Caco-2 (cell line): ENCODE measurements around the gene PTPN3. TPM values are rescaled to one million over a fixed set of nuclear protein-coding genes. Genes with fewer than 3 reads are reported as not detected.

Source experiments
- BruUV-seq: library from RNA; stranded (reverse); fragments of 400-500 nt; replicated peaks from 2 replicates; lab custom pipeline; 2021; lab: Mats Ljungman, UMichigan
- CTCF ChIA-PET: fragments of 300-600 bp; sonication (Branson Sonifier 250); formaldehyde crosslinking; loops from one replicate; lab custom pipeline; 2022; ENCODE audit warnings: antibody characterized with exemption; lab: Charles Lee
- POLR2A ChIA-PET: fragments of 300-600 bp; sonication (Branson Sonifier 250); formaldehyde crosslinking; loops from one replicate; lab custom pipeline; 2022; ENCODE audit warnings: antibody characterized with exemption; lab: Charles Lee
- DNase-seq, 2 experiments: peaks; one replicate each; pipeline versions ENCODE4 v3.0.0 to v3.0.0-alpha.2; 2020 to 2022
- H3K27me3 ChIP-seq: replicated peaks from 2 replicates; pipeline ENCODE4 v1.6.0; 2011; ENCODE audit warnings: low read length; ENCODE audit not compliant: control insufficient read depth, insufficient read depth
- H3K36me3 ChIP-seq: 2 replicates; pipeline ENCODE4 v1.5.1; 2011; ENCODE audit warnings: low read length; ENCODE audit not compliant: control insufficient read depth, insufficient read depth
- H3K4me1 ChIP-seq: fragments of 250-450 bp; sonication (Bioruptor Pico); 2 replicates; pipeline ENCODE4 v1.5.1; 2020; ENCODE audit warnings: mild to moderate bottlenecking
- H3K4me3 ChIP-seq: 2 replicates; pipeline ENCODE4 v1.5.1; 2011; ENCODE audit warnings: low read depth, mild to moderate bottlenecking, control low read depth, low read length
- H3K9me3 ChIP-seq: fragments of 250-450 bp; sonication (Bioruptor Pico); 2 replicates; pipeline ENCODE4 v1.5.1; 2020; ENCODE audit warnings: mild to moderate bottlenecking, moderate library complexity
- H3K27ac Mint-ChIP-seq: one replicate; pipeline ENCODE4 v1.8.0; 2022; ENCODE audit warnings: mixed read lengths; ENCODE audit not compliant: unreplicated experiment
- H3K27me3 Mint-ChIP-seq: one replicate; pipeline ENCODE4 v1.8.0; 2022; ENCODE audit warnings: mixed read lengths; ENCODE audit not compliant: insufficient read depth, unreplicated experiment
- H3K36me3 Mint-ChIP-seq: one replicate; pipeline ENCODE4 v1.8.0; 2022; ENCODE audit warnings: mild to moderate bottlenecking, mixed read lengths; ENCODE audit not compliant: insufficient read depth, unreplicated experiment
- H3K4me1 Mint-ChIP-seq: one replicate; pipeline ENCODE4 v1.8.0; 2022; ENCODE audit warnings: low read depth, mixed read lengths; ENCODE audit not compliant: unreplicated experiment
- H3K4me3 Mint-ChIP-seq: one replicate; pipeline ENCODE4 v1.8.0; 2022; ENCODE audit warnings: mild to moderate bottlenecking, moderate library complexity, mixed read lengths; ENCODE audit not compliant: unreplicated experiment
- H3K9me3 Mint-ChIP-seq: one replicate; pipeline ENCODE4 v1.8.0; 2022; ENCODE audit warnings: mixed read lengths; ENCODE audit not compliant: unreplicated experiment
- CTCF ChIP-seq, 2 experiments: fragments of 200-600 bp in 1 of 2; IDR thresholded peaks; 1 replicate in 1 of 2; 2 replicates in 1 of 2; pipeline versions ENCODE4 v1.5.1 to v1.8.0; 2011 to 2022; ENCODE audit warnings: antibody characterized with exemption in 1 of 2, control low read depth in 1 of 2, inconsistent platforms in 1 of 2, low read depth in 1 of 2, low read length in 1 of 2, mild to moderate bottlenecking in 1 of 2, moderate library complexity in 1 of 2; ENCODE audit not compliant: insufficient read depth in 1 of 2, severe bottlenecking in 1 of 2, unreplicated experiment in 1 of 2
- intact Hi-C: fragments of 100-400 bp; cut with micrococcal nuclease; formaldehyde crosslinking; loops from one replicate; pipeline ENCODE4 v1.10.0; 2022; ENCODE audit not compliant: unreplicated experiment
- total RNA-seq: library from RNA; stranded (reverse); gene quantifications from 2 replicates; pipeline ENCODE4 v1.2.3, GENCODE V29; 2022

PTPN3 gene
- total RNA-seq, 1 experiment from 2014 or later: 12.4 TPM

- Mint-ChIP-seq H3K27ac (no peak overlapping the region), H3K4me3 (no peak overlapping the region), H3K36me3 (peaks cover 40% of the 10 kb centered on the region), H3K4me1 (no peaks in the 10 kb centered on the region), H3K9me3 (no peaks in the 10 kb centered on the region), H3K27me3 (no peaks in the 10 kb centered on the region)
- Histone ChIP-seq H3K4me3 (no peak overlapping the region), H3K9me3 (no peaks in the 10 kb centered on the region), H3K4me1 (no peaks in the 10 kb centered on the region), H3K27me3 (no peaks in the 10 kb centered on the region), H3K36me3 (no peaks in the 10 kb centered on the region; the same call in 1 of the 2 replicates)
- ChIA-PET CTCF (no interaction called here), POLR2A (interaction anchor here (0.7 kb wide), 1 partner anchor 179 kb away, joined by 3 read pairs; no protein-coding TSS in a partner anchor)
- BruUV-seq: no TSS peak
- TF ChIP-seq CTCF (IDR thresholded peaks at IDR 0.05; ENCODE audit: insufficient read depth in 1 of 2, low read depth in 1 of 2, low read length in 1 of 2, severe bottlenecking in 1 of 2, unreplicated experiment in 1 of 2): no peak
- intact Hi-C loops: loop anchor here (1.0 to 5.0 kb wide), 3 partner anchors 80 to 219 kb away; partner anchors contain the start of gene EPB41L4B
- DNase-seq: no peak
These were observed 96.2 kb downstream of the PTPN3 start for GRCh38 chr9:109401990-109402318.

DNA sequence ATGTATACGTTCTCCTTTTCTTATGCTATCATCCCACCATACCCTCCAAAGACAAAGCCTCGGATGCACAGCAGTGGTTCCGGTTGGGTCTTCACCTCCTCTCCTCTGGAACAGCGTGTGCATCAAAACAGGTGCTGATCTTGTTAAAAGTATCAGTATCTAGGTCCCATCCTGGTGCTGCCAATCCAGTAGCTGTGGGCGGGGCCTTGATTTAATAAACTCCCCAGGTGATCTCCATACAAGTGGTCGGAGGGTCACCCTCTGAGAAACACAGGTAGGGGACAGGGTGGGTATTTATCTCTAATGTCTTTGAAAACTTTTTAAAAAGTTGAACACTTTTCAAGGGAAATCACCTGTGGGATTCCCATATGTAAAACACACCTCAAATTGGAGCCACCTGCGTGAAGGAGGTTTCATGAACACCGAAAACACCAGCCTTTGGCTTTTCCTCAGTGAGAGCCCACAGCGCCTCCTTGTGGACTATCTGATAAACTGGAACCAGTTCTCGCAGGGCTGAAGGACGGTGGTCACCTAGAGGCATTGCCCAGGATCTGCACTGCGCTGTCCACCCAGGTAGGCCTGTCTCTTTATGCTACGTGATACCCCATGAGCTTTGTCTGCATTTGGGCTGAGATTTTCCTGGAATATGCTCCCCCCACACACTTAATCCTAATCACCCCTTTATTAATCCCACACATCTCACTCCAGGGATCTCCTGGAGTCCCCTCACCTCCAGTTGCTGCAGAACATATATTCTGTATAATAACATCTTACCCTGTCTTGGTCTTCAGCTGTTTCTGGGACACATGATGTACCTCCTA, 96.7 kb downstream of the PTPN3 start:
- H3K4me3 ChIP-seq: no peak overlapping the region
- BruUV-seq: no TSS peak
- POLR2A ChIA-PET: no interaction called here
- H3K9me3 Mint-ChIP-seq: no peaks in the 10 kb centered on the region
- DNase-seq: peak; percentile 78 to 81
- CTCF ChIA-PET: no interaction called here
- peaks cover 45% of the 10 kb centered on the region for H3K36me3 Mint-ChIP-seq
- H3K36me3 ChIP-seq: no peaks in the 10 kb centered on the region; the same call in 1 of the 2 replicates
- peak; percentile 89 to 90 for TF ChIP-seq CTCF (IDR thresholded peaks at IDR 0.05; ENCODE audit: insufficient read depth in 1 of 2, low read depth in 1 of 2, low read length in 1 of 2, severe bottlenecking in 1 of 2, unreplicated experiment in 1 of 2)
- H3K9me3 ChIP-seq: no peaks in the 10 kb centered on the region
- H3K4me1 Mint-ChIP-seq: no peaks in the 10 kb centered on the region
- H3K4me3 Mint-ChIP-seq: no peak overlapping the region
- no peaks in the 10 kb centered on the region for H3K4me1 ChIP-seq
- H3K27ac Mint-ChIP-seq: no peak overlapping the region
- H3K27me3 Mint-ChIP-seq: no peaks in the 10 kb centered on the region
- no peaks in the 10 kb centered on the region for H3K27me3 ChIP-seq
- intact Hi-C loops: loop anchor here (1.0 to 5.0 kb wide), 3 partner anchors 79 to 218 kb away; partner anchors contain the start of gene EPB41L4B

DNA sequence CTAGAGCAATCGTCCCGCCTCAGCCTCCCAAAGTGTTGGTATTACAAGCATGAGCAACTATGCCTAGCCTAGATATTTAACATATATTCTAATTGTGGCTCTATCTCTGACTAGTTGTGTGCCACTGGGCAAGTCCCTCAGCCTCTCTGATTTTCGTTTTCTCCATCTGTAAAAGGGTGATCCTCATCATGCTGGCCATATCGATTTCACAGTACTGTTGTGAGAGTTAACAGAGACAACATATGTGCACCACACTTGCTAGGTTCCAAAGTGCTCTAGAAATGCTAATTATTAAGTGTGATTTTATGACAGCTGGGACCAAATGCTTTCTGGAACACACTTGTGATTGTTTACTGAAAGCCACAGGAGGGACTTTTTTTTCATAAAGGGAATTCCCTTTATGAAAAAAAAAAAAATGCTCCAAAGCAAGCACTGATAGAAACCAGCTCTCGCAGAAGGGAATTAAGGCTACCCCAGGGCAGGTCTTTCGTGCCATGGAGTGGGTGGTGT, 98.8 kb downstream of the PTPN3 start:
- Mint-ChIP-seq H3K27ac (no peak overlapping the region), H3K4me3 (no peak overlapping the region)

More for the DNA sequence above, 98.8 kb downstream of the PTPN3 start:
- CTCF ChIA-PET: interaction anchor here (0.6 to 0.7 kb wide), 2 partner anchors 13 to 53 kb away, joined by 4 to 6 read pairs; no protein-coding TSS in a partner anchor
- Histone ChIP-seq H3K4me3 (no peak overlapping the region), H3K36me3 (no peaks in the 10 kb centered on the region; the same call in 1 of the 2 replicates), H3K4me1 (no peaks in the 10 kb centered on the region), H3K27me3 (no peaks in the 10 kb centered on the region), H3K9me3 (no peaks in the 10 kb centered on the region)
- Mint-ChIP-seq H3K9me3 (no peaks in the 10 kb centered on the region), H3K36me3 (peaks cover 49% of the 10 kb centered on the region), H3K27me3 (no peaks in the 10 kb centered on the region), H3K4me1 (no peaks in the 10 kb centered on the region)
- no peak for DNase-seq
- no peak for TF ChIP-seq CTCF (IDR thresholded peaks at IDR 0.05; ENCODE audit: insufficient read depth in 1 of 2, low read depth in 1 of 2, low read length in 1 of 2, severe bottlenecking in 1 of 2, unreplicated experiment in 1 of 2)
- POLR2A ChIA-PET: no interaction called here
- intact Hi-C loops: no loop called here
- no TSS peak for BruUV-seq
